GM12878 (cell line): ENCODE results near the gene CCBE1.
"Not testable (repeated sequence)": the region's sequence is repeated elsewhere in the genome, so short reads cannot be mapped to it uniquely, and the experiment has no call there.

Source experiments
- BRCA1 ChIP-seq: IDR thresholded peaks from 2 replicates; pipeline ENCODE4 v1.6.1; 2011; ENCODE audit warnings: low read depth, low read length, improper control_type of control experiment
- EZH2 ChIP-seq: IDR thresholded peaks from 2 replicates; pipeline ENCODE4 v1.6.1; 2012; ENCODE audit warnings: low read depth, mild to moderate bottlenecking, control low read depth, inconsistent platforms, low read length, borderline replicate concordance; ENCODE audit not compliant: control insufficient read depth
- FOS ChIP-seq: IDR thresholded peaks from 3 replicates; pipeline ENCODE4 v1.6.1; 2011; ENCODE audit warnings: borderline replicate concordance; ENCODE audit not compliant: insufficient read length; ENCODE audit errors: extremely low read depth
- MEF2B ChIP-seq: fragments of 450-650 bp; IDR thresholded peaks from 2 replicates; pipeline ENCODE4 v1.6.1; 2018; ENCODE audit warnings: mild to moderate bottlenecking, moderate library complexity; ENCODE audit not compliant: partially characterized antibody, poor library complexity, severe bottlenecking
- MXI1 ChIP-seq: fragments of 150-350 bp; IDR thresholded peaks from 2 replicates; pipeline ENCODE4 v1.6.1; 2011; ENCODE audit warnings: low read depth, mild to moderate bottlenecking, inconsistent platforms, low read length, improper control_type of control experiment
- POLR2AphosphoS5 ChIP-seq: IDR thresholded peaks from 2 replicates; pipeline ENCODE4 v1.6.1; 2011; ENCODE audit warnings: mild to moderate bottlenecking, low read length, inconsistent platforms
- RAD21 ChIP-seq: IDR thresholded peaks from 2 replicates; pipeline ENCODE4 v1.6.1; 2011; ENCODE audit warnings: mild to moderate bottlenecking, low read depth, low read length, moderate library complexity; ENCODE audit not compliant: insufficient read depth
- SREBF2 ChIP-seq: IDR thresholded peaks from 2 replicates; pipeline ENCODE4 v1.6.1; 2012; ENCODE audit warnings: mild to moderate bottlenecking, low read length
- STAT1 ChIP-seq: fragments of 450-650 bp; conservative IDR thresholded peaks from 2 replicates; pipeline ENCODE4 v1.6.1; 2014; ENCODE audit warnings: antibody characterized with exemption, mild to moderate bottlenecking
- TCF7 ChIP-seq: IDR thresholded peaks from 2 replicates; pipeline ENCODE4 v1.6.1; 2014; ENCODE audit warnings: antibody characterized with exemption, borderline replicate concordance
- TF ChIP-seq, protein P1 (sequence below), 3 experiments: IDR thresholded peaks in 2 of 3; conservative IDR thresholded peaks in 1 of 3; 2 replicates each; pipeline ENCODE4 v1.5.1; 2011; ENCODE audit warnings: low read depth in 3 of 3, low read length in 3 of 3, mild to moderate bottlenecking in 3 of 3, control low read depth in 2 of 3, moderate library complexity in 2 of 3, inconsistent platforms in 1 of 3, mixed read lengths in 1 of 3; ENCODE audit not compliant: control insufficient read depth in 2 of 3, insufficient read depth in 1 of 3; ENCODE audit errors: extremely low read depth in 1 of 3
- TF ChIP-seq, protein P2 (sequence below): fragments of 450-650 bp; IDR thresholded peaks from 2 replicates; pipeline ENCODE4 v1.6.1; 2017; ENCODE audit warnings: antibody characterized with exemption, mild to moderate bottlenecking, moderate library complexity

DNA sequence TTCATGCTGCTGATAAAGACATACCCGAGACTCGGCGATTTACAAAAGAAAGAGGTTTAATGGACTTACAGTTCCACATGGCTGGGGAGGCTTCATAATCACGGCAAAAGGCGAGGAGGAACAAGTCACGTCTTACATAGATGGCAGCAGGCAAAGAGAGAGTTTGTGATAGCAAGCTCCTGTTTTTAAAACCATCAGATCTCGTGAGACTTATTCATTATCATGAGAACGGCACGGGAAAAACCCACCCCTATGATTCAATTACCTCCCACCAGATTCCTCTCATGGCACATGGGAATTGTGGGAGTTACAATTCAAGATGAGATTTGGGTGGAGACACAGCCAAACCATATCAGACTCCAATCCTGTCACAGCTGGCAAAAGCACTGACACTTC lies 31.2 kb downstream of the CCBE1 start:
- not testable (repeated sequence) for TF ChIP-seq RAD21, EZH2, POLR2AphosphoS5, TCF7, MEF2B, FOS, STAT1, MXI1, SREBF2, BRCA1
- TF ChIP-seq, protein P1, sequence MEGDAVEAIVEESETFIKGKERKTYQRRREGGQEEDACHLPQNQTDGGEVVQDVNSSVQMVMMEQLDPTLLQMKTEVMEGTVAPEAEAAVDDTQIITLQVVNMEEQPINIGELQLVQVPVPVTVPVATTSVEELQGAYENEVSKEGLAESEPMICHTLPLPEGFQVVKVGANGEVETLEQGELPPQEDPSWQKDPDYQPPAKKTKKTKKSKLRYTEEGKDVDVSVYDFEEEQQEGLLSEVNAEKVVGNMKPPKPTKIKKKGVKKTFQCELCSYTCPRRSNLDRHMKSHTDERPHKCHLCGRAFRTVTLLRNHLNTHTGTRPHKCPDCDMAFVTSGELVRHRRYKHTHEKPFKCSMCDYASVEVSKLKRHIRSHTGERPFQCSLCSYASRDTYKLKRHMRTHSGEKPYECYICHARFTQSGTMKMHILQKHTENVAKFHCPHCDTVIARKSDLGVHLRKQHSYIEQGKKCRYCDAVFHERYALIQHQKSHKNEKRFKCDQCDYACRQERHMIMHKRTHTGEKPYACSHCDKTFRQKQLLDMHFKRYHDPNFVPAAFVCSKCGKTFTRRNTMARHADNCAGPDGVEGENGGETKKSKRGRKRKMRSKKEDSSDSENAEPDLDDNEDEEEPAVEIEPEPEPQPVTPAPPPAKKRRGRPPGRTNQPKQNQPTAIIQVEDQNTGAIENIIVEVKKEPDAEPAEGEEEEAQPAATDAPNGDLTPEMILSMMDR (IDR thresholded peaks at IDR 0.05 in 2 of 3, conservative IDR thresholded peaks at IDR 0.05 in 1 of 3; ENCODE audit: control insufficient read depth in 2 of 3, extremely low read depth in 1 of 3, insufficient read depth in 1 of 3, low read depth in 3 of 3, low read length in 3 of 3), result not testable (repeated sequence)
- TF ChIP-seq, protein P2, sequence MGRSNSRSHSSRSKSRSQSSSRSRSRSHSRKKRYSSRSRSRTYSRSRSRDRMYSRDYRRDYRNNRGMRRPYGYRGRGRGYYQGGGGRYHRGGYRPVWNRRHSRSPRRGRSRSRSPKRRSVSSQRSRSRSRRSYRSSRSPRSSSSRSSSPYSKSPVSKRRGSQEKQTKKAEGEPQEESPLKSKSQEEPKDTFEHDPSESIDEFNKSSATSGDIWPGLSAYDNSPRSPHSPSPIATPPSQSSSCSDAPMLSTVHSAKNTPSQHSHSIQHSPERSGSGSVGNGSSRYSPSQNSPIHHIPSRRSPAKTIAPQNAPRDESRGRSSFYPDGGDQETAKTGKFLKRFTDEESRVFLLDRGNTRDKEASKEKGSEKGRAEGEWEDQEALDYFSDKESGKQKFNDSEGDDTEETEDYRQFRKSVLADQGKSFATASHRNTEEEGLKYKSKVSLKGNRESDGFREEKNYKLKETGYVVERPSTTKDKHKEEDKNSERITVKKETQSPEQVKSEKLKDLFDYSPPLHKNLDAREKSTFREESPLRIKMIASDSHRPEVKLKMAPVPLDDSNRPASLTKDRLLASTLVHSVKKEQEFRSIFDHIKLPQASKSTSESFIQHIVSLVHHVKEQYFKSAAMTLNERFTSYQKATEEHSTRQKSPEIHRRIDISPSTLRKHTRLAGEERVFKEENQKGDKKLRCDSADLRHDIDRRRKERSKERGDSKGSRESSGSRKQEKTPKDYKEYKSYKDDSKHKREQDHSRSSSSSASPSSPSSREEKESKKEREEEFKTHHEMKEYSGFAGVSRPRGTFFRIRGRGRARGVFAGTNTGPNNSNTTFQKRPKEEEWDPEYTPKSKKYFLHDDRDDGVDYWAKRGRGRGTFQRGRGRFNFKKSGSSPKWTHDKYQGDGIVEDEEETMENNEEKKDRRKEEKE, result not testable (repeated sequence)
